Fibroblast of lung (primary cell): ENCODE measurements around the gene LHFPL4. TPM values are rescaled to one million over a fixed set of nuclear protein-coding genes. Genes with fewer than 3 reads are reported as not detected.
"Not testable (repeated sequence)": the region's sequence is repeated elsewhere in the genome, so short reads cannot be mapped to it uniquely, and the experiment has no call there.

Experiments
- DNase-seq, 2 donors: peaks; one replicate each; pipeline versions ENCODE4 v3.0.0 to v3.0.0-alpha.2; 2010; ENCODE audit warnings: low read depth in 2 of 2
- H2AFZ ChIP-seq: 2 replicates; pipeline ENCODE4 v1.5.1; 2012; ENCODE audit warnings: low read length, control low read depth, inconsistent platforms
- H3K27ac ChIP-seq: 2 replicates; pipeline ENCODE4 v1.5.1; 2011; ENCODE audit warnings: low read length, control low read depth; ENCODE audit not compliant: insufficient read depth
- H3K27me3 ChIP-seq: 2 replicates; pipeline ENCODE4 v1.5.1; 2011; ENCODE audit warnings: mild to moderate bottlenecking, low read length; ENCODE audit not compliant: control insufficient read depth, insufficient read depth
- H3K36me3 ChIP-seq: 2 replicates; pipeline ENCODE4 v1.5.1; 2011; ENCODE audit warnings: low read length; ENCODE audit not compliant: control insufficient read depth, insufficient read depth
- H3K4me1 ChIP-seq: 2 replicates; pipeline ENCODE4 v1.5.1; 2011; ENCODE audit warnings: low read length; ENCODE audit not compliant: control insufficient read depth, insufficient read depth; ENCODE audit errors: extremely low read depth
- H3K4me2 ChIP-seq: 2 replicates; pipeline ENCODE4 v1.5.1; 2011; ENCODE audit warnings: low read length, control low read depth; ENCODE audit not compliant: insufficient read depth; ENCODE audit errors: extremely low read depth
- H3K4me3 ChIP-seq, 4 experiments: fragments of 200-600 bp in 1 of 4; sonication (generic) in 1 of 4; replicated peaks in 1 of 4; 2 replicates each; pipeline ENCODE4 v1.5.1; 2011 to 2016; ENCODE audit warnings: low read length in 4 of 4, low read depth in 3 of 4, mild to moderate bottlenecking in 3 of 4, control low read depth in 2 of 4, inconsistent platforms in 1 of 4, mixed read lengths in 1 of 4; ENCODE audit not compliant: insufficient read depth in 1 of 4; ENCODE audit errors: control extremely low read depth in 1 of 4
- H3K79me2 ChIP-seq: 2 replicates; pipeline ENCODE4 v1.5.1; 2012; ENCODE audit warnings: mild to moderate bottlenecking, low read length, inconsistent platforms; ENCODE audit not compliant: control insufficient read depth, insufficient read depth
- H3K9ac ChIP-seq: 2 replicates; pipeline ENCODE4 v1.5.1; 2011; ENCODE audit warnings: mild to moderate bottlenecking, low read length, control low read depth; ENCODE audit not compliant: insufficient read depth
- H3K9me3 ChIP-seq: 2 replicates; pipeline ENCODE4 v1.5.1; 2012; ENCODE audit warnings: low read depth, low read length; ENCODE audit not compliant: control insufficient read depth, insufficient read depth
- H4K20me1 ChIP-seq: 2 replicates; pipeline ENCODE4 v1.5.1; 2011; ENCODE audit warnings: low read length; ENCODE audit not compliant: control insufficient read depth, insufficient read depth; ENCODE audit errors: extremely low read depth
- CTCF ChIP-seq, 2 donors: IDR thresholded peaks in 1 of 2; conservative IDR thresholded peaks in 1 of 2; 1 replicate in 1 of 2; 2 replicates in 1 of 2; pipeline ENCODE4 v1.5.1; 2011 to 2012; ENCODE audit warnings: low read length in 2 of 2, control low read depth in 1 of 2, inconsistent platforms in 1 of 2, low read depth in 1 of 2, mild to moderate bottlenecking in 1 of 2
- EZH2 ChIP-seq: IDR thresholded peaks from 2 replicates; pipeline ENCODE4 v1.5.1; 2012; ENCODE audit warnings: low read length, control low read depth, mild to moderate bottlenecking; ENCODE audit errors: missing control alignments
- polyA plus RNA-seq, 2 donors: library from polyadenylated mRNA; depleted of rRNA in 1 of 2; stranded (reverse) in 1 of 2; unstranded in 1 of 2; fragments of >200 nt; gene quantifications; 2 replicates each; pipeline ENCODE4 v1.2.1, GENCODE V29; 2011 to 2012; ENCODE audit warnings: missing spikeins in 1 of 2
- total RNA-seq: library from RNA; depleted of rRNA; stranded (reverse); fragments of >200 nt; gene quantifications from 2 replicates; pipeline ENCODE4 v1.2.1, GENCODE V29; 2014

LHFPL4 gene
- total and polyA plus RNA-seq, 2 donors (not counting 1 experiment from before 2014, with no cell fraction given), result 0.01 to 0.17 TPM

GRCh38 chr3:9498781-9499180 is 54.8 kb downstream of the LHFPL4 start:
- H3K9me3 ChIP-seq, result no peaks in the 10 kb centered on the region
- H3K4me3 ChIP-seq, result no peak overlapping the region
- H3K79me2 ChIP-seq, result no peaks in the 10 kb centered on the region
- no peaks in the 10 kb centered on the region for H3K36me3 ChIP-seq
- no peaks in the 10 kb centered on the region for H4K20me1 ChIP-seq
- peaks cover 3% of the 10 kb centered on the region for H3K4me1 ChIP-seq
- H3K9ac ChIP-seq, result no peak overlapping the region
- H3K27ac ChIP-seq, result no peak overlapping the region
- H2AFZ ChIP-seq, result no peak overlapping the region
- H3K4me2 ChIP-seq, result no peak overlapping the region
- no peaks in the 10 kb centered on the region for H3K27me3 ChIP-seq
- DNase-seq, result no peak
- TF ChIP-seq EZH2, result no peak
- no peak for TF ChIP-seq CTCF (conservative IDR thresholded peaks at IDR 0.05 in 1 of 2, IDR thresholded peaks at IDR 0.05 in 1 of 2; ENCODE audit: low read depth in 1 of 2, low read length in 2 of 2)

- no peaks in the 10 kb centered on the region for H3K27me3 ChIP-seq
- no peak overlapping the region for H3K27ac ChIP-seq
- H3K9ac ChIP-seq, result no peak overlapping the region
- no peak overlapping the region for H2AFZ ChIP-seq
- no peaks in the 10 kb centered on the region for H4K20me1 ChIP-seq
- H3K4me1 ChIP-seq, result peaks cover 3% of the 10 kb centered on the region
- H3K4me2 ChIP-seq, result no peak overlapping the region
- H3K9me3 ChIP-seq, result no peaks in the 10 kb centered on the region
- peak in 1 of 2 donors; percentile 92 for DNase-seq
- no peaks in the 10 kb centered on the region for H3K36me3 ChIP-seq
- H3K79me2 ChIP-seq, result no peaks in the 10 kb centered on the region
- no peak overlapping the region for H3K4me3 ChIP-seq
- TF ChIP-seq EZH2 (no peak), CTCF (conservative IDR thresholded peaks at IDR 0.05 in 1 of 2, IDR thresholded peaks at IDR 0.05 in 1 of 2; ENCODE audit: low read depth in 1 of 2, low read length in 2 of 2) (no peak)
Observed at GRCh38 chr3:9497821-9498565, 55.6 kb downstream of the LHFPL4 start.

GRCh38 chr3:9496893-9497292 is 56.7 kb downstream of the LHFPL4 start:
- Histone ChIP-seq H3K79me2 (no peaks in the 10 kb centered on the region), H3K4me1 (peaks cover 3% of the 10 kb centered on the region), H3K36me3 (no peaks in the 10 kb centered on the region), H3K4me2 (no peak overlapping the region), H3K9ac (no peak overlapping the region), H3K9me3 (no peaks in the 10 kb centered on the region), H3K4me3 (no peak overlapping the region), H3K27me3 (no peaks in the 10 kb centered on the region), H3K27ac (no peak overlapping the region), H2AFZ (no peak overlapping the region), H4K20me1 (no peaks in the 10 kb centered on the region)
- no peak for DNase-seq
- TF ChIP-seq CTCF (conservative IDR thresholded peaks at IDR 0.05 in 1 of 2, IDR thresholded peaks at IDR 0.05 in 1 of 2; ENCODE audit: low read depth in 1 of 2, low read length in 2 of 2) (no peak), EZH2 (no peak)

- H3K27me3 ChIP-seq, H4K20me1 ChIP-seq, H3K4me1 ChIP-seq, H3K4me2 ChIP-seq, H3K79me2 ChIP-seq, DNase-seq, H3K4me3 ChIP-seq, H2AFZ ChIP-seq, H3K27ac ChIP-seq, H3K9ac ChIP-seq, H3K36me3 ChIP-seq, H3K9me3 ChIP-seq: not testable (repeated sequence)
Observed at GRCh38 chr3:9494036-9494435, 59.6 kb downstream of the LHFPL4 start.
